WTC11 (cell line): Measurements from ENCODE around the gene RSPO4. TPM values are rescaled to one million over a fixed set of nuclear protein-coding genes. Genes with fewer than 3 reads are reported as not detected.
"Not testable (repeated sequence)": the region's sequence is repeated elsewhere in the genome, so short reads cannot be mapped to it uniquely, and the experiment has no call there.

Experiments
- ATAC-seq: fragments of 200-7000 bp; cut with Tn5 transposase; 2 replicates; pipeline ENCODE4 v1.10.0; 2021; ENCODE audit warnings: mild to moderate bottlenecking, moderate library complexity
- CTCF ChIA-PET: fragments of 300-600 bp; sonication (Branson Sonifier 250); formaldehyde crosslinking; loops from one replicate; lab custom pipeline; 2021; ENCODE audit warnings: antibody characterized with exemption; lab: Charles Lee
- POLR2A ChIA-PET: fragments of 350-600 bp; sonication (Branson Sonifier 250); formaldehyde crosslinking; loops from one replicate; lab custom pipeline; 2021; ENCODE audit warnings: antibody characterized with exemption; lab: Charles Lee
- DNase-seq: peaks from one replicate; pipeline ENCODE4 v3.0.0; 2021; ENCODE audit warnings: low spot score
- H3K27ac Mint-ChIP-seq: 2 replicates; pipeline ENCODE4 v1.8.0; 2021; ENCODE audit warnings: mixed read lengths
- H3K27me3 Mint-ChIP-seq: 2 replicates; pipeline ENCODE4 v1.8.0; 2021; ENCODE audit warnings: low read depth, mild to moderate bottlenecking, moderate library complexity, mixed read lengths
- H3K36me3 Mint-ChIP-seq: 2 replicates; pipeline ENCODE4 v1.8.0; 2021; ENCODE audit warnings: mixed read lengths
- H3K4me1 Mint-ChIP-seq: 2 replicates; pipeline ENCODE4 v1.8.0; 2022; ENCODE audit warnings: mixed read lengths
- H3K4me3 Mint-ChIP-seq: 2 replicates; pipeline ENCODE4 v1.8.0; 2021; ENCODE audit warnings: mild to moderate bottlenecking, moderate library complexity, mixed read lengths
- H3K9me3 Mint-ChIP-seq: 2 replicates; pipeline ENCODE4 v1.8.0; 2021; ENCODE audit warnings: mixed read lengths
- CBFB ChIP-seq: sonication (generic); formaldehyde crosslinking; IDR thresholded peaks from 2 replicates; pipeline ENCODE4 v1.8.1; 2022; ENCODE audit warnings: mild to moderate bottlenecking, low read depth, missing genetic modification reagents
- FOXJ3 ChIP-seq: sonication (generic); formaldehyde crosslinking; IDR thresholded peaks from 2 replicates; pipeline ENCODE4 v1.9.0; 2021; ENCODE audit warnings: missing genetic modification reagents, mild to moderate bottlenecking, borderline replicate concordance
- FOXP1 ChIP-seq: sonication (generic); formaldehyde crosslinking; IDR thresholded peaks from 2 replicates; pipeline ENCODE4 v1.8.0; 2022; ENCODE audit warnings: missing genetic modification reagents, mild to moderate bottlenecking, moderate library complexity, borderline replicate concordance
- HMGA2 ChIP-seq: fragments of 250-450 bp; sonication (Bioruptor Pico); IDR thresholded peaks from 2 replicates; pipeline ENCODE4 v1.4.0; 2021; ENCODE audit warnings: mild to moderate bottlenecking, moderate library complexity
- JAZF1 ChIP-seq: fragments of 250-450 bp; sonication (Bioruptor Pico); IDR thresholded peaks from 2 replicates; pipeline ENCODE4 v1.9.0; 2021; ENCODE audit warnings: moderate library complexity, mild to moderate bottlenecking, inconsistent platforms
- MXD4 ChIP-seq: fragments of 250-450 bp; sonication (Bioruptor Pico); IDR thresholded peaks from 2 replicates; pipeline ENCODE4 v1.8.0; 2021; ENCODE audit warnings: mild to moderate bottlenecking, moderate library complexity, borderline replicate concordance
- NFYB ChIP-seq: sonication (generic); formaldehyde crosslinking; conservative IDR thresholded peaks from 2 replicates; pipeline ENCODE4 v1.8.0; 2022; ENCODE audit warnings: low read depth, missing genetic modification reagents
- ZNF232 ChIP-seq: sonication (generic); formaldehyde crosslinking; IDR thresholded peaks from 2 replicates; pipeline ENCODE4 v1.8.0; 2022; ENCODE audit warnings: mild to moderate bottlenecking, missing genetic modification reagents
- ZNF423 ChIP-seq: fragments of 250-450 bp; sonication (Bioruptor Pico); IDR thresholded peaks from 2 replicates; pipeline ENCODE4 v2.1.2; 2022; ENCODE audit warnings: mild to moderate bottlenecking, moderate library complexity
- total RNA-seq: library from RNA; stranded (reverse); gene quantifications from 3 replicates; pipeline ENCODE4 v1.2.3, GENCODE V29; 2021
- TF ChIP-seq, protein P1 (sequence below): fragments of 250-450 bp; sonication (Bioruptor Pico); IDR thresholded peaks from 2 replicates; pipeline ENCODE4 v2.1.2; 2022; ENCODE audit warnings: mild to moderate bottlenecking, moderate library complexity
- TF ChIP-seq, protein P2 (sequence below): sonication (generic); formaldehyde crosslinking; IDR thresholded peaks from 2 replicates; pipeline ENCODE4 v1.8.1; 2023; ENCODE audit warnings: mild to moderate bottlenecking, moderate library complexity, missing genetic modification reagents
- TF ChIP-seq, protein P3 (sequence below): sonication (generic); formaldehyde crosslinking; IDR thresholded peaks from 2 replicates; pipeline ENCODE4 v1.8.1; 2022; ENCODE audit warnings: mild to moderate bottlenecking, moderate library complexity, missing genetic modification reagents
- TF ChIP-seq, protein P4 (sequence below): sonication (generic); formaldehyde crosslinking; IDR thresholded peaks from 2 replicates; pipeline ENCODE4 v1.8.1; 2022; ENCODE audit warnings: missing genetic modification reagents, borderline replicate concordance

RSPO4 gene
- total RNA-seq, 1 experiment from 2014 or later, result 4.5 TPM

DNA sequence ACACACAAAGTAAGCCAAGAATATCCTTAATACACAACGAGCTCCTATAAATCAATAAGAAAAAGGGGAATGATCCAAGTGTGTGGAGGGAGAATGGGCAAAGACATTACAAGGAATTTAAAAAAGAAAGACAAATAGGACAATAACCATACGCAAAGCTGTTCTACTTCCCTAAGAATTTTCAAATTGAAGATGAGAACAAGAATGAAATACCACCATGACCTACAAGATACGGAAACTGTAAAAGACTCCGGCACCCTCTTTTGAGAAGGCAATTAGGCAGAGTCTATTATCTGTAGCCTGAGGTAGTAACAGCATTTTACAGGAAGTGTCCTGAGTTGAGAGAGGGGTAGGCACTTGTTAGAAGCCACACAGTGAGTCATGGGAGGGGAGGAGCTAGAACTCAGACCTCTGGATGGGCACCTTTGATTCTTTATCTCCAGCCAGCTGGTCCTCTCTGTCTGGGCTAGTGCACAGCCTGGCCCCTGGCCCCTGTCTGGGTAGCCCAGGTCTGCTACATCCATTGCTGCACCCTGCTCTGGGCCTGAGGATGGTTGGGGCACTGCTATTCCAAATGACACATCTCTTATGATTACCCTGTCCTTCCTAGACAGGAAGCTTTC, 15.3 kb downstream of the RSPO4 start (continued):
- TF ChIP-seq, protein P1, sequence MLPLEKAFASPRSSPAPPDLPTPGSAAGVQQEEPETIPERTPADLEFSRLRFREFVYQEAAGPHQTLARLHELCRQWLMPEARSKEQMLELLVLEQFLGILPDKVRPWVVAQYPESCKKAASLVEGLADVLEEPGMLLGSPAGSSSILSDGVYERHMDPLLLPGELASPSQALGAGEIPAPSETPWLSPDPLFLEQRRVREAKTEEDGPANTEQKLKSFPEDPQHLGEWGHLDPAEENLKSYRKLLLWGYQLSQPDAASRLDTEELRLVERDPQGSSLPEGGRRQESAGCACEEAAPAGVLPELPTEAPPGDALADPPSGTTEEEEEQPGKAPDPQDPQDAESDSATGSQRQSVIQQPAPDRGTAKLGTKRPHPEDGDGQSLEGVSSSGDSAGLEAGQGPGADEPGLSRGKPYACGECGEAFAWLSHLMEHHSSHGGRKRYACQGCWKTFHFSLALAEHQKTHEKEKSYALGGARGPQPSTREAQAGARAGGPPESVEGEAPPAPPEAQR (CRISPR knock-in tag), result no peak
- TF ChIP-seq JAZF1 (CRISPR knock-in tag), result no peak
- no peak for TF ChIP-seq MXD4 (CRISPR knock-in tag)
- TF ChIP-seq FOXP1, result no peak
- no peak for TF ChIP-seq HMGA2 (CRISPR knock-in tag)
- TF ChIP-seq ZNF423 (CRISPR knock-in tag), result no peak
- TF ChIP-seq, protein P2, sequence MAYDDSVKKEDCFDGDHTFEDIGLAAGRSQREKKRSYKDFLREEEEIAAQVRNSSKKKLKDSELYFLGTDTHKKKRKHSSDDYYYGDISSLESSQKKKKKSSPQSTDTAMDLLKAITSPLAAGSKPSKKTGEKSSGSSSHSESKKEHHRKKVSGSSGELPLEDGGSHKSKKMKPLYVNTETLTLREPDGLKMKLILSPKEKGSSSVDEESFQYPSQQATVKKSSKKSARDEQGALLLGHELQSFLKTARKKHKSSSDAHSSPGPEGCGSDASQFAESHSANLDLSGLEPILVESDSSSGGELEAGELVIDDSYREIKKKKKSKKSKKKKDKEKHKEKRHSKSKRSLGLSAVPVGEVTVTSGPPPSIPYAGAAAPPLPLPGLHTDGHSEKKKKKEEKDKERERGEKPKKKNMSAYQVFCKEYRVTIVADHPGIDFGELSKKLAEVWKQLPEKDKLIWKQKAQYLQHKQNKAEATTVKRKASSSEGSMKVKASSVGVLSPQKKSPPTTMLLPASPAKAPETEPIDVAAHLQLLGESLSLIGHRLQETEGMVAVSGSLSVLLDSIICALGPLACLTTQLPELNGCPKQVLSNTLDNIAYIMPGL (CRISPR knock-in tag), result no peak
- TF ChIP-seq, protein P3, sequence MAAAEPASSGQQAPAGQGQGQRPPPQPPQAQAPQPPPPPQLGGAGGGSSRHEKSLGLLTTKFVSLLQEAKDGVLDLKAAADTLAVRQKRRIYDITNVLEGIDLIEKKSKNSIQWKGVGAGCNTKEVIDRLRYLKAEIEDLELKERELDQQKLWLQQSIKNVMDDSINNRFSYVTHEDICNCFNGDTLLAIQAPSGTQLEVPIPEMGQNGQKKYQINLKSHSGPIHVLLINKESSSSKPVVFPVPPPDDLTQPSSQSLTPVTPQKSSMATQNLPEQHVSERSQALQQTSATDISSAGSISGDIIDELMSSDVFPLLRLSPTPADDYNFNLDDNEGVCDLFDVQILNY (CRISPR knock-in tag), result no peak

DNA sequence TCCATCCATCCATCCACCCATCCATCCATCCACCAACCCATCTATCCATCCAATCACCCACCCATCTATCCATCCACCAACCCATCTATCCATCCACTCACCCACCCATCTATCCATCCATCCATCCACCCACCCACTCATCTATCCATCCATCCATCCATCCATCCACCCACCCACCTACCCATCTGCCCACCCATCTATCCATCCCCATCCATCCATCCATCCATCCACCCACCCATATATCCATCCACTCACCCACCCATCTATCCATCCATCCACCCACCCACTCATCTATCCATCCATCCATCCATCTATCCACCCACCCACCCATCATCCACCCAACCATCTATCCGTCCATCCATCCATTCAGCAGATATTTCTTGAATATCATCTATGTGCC, 17.1 kb downstream of the RSPO4 start:
- DNase-seq, H3K36me3 Mint-ChIP-seq, ATAC-seq, H3K27ac Mint-ChIP-seq, POLR2A ChIA-PET, H3K27me3 Mint-ChIP-seq, CTCF ChIA-PET, H3K4me3 Mint-ChIP-seq, H3K9me3 Mint-ChIP-seq: not testable (repeated sequence)
- peaks cover 11% of the 10 kb centered on the region for H3K4me1 Mint-ChIP-seq

DNA sequence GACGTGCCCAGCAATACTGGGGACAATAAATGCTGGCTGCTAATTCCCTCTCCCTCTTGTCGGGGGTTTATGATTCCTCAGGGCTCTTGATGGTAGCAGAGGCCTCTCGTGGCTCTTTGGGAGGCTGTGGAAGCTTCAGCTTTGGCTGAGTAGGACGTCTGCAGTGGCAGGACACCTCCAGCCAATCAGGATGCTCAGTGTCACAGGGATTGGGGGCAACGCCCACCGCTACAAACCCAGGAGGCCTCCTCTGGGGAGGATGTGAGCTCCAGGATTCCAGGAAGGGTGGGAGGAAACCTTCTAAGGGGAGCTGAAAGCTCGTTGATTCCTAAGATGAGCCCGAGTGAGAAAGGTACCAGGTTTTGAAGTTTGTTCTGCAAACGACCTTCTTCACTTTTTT, 19.4 kb downstream of the RSPO4 start:
- DNase-seq (no peak), ATAC-seq (peak; percentile 93)
- ChIA-PET POLR2A (no interaction called here), CTCF (interaction anchor here (0.8 to 1.9 kb wide), 6 partner anchors 8 to 229 kb away, joined by 3 to 9 read pairs (median 3); partner anchors contain the start of gene SLC52A3)
- Mint-ChIP-seq H3K27me3 (no peaks in the 10 kb centered on the region), H3K4me1 (peaks cover 11% of the 10 kb centered on the region), H3K36me3 (no peaks in the 10 kb centered on the region), H3K9me3 (no peaks in the 10 kb centered on the region)
- TF ChIP-seq ZNF423 (CRISPR knock-in tag) (no peak), NFYB (CRISPR knock-in tag) (peak; percentile 29; the same call in 1 of the 2 replicates), ZNF232 (CRISPR knock-in tag) (no peak)
- TF ChIP-seq, all 79 proteins: peak for 1
- H3K27ac Mint-ChIP-seq, result no peak overlapping the region
- no peak overlapping the region for H3K4me3 Mint-ChIP-seq

DNA sequence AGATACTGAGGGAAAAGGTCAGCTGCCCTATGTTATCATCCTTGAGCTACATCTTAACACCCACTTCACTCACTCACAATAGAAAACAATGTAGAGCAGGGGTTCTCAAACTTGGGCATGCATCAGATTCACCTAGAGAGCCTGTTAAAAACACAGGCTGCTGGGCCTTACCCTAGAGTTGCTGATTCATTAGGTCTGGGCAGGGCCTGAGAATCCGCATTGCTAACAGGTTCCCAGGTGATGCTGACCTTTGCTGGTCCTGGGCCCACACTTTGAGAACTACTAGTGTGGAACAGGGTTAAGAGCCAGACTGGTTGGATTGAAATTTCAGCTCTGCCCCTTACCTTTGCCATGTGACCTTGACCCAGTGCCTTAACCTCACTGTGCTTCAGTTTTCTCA, 25.1 kb downstream of the RSPO4 start:
- no peaks in the 10 kb centered on the region for H3K4me1 Mint-ChIP-seq
- POLR2A ChIA-PET, result no interaction called here
- DNase-seq (no peak), ATAC-seq (no peak)
- H3K36me3 Mint-ChIP-seq, result no peaks in the 10 kb centered on the region
- CTCF ChIA-PET, result no interaction called here
- H3K9me3 Mint-ChIP-seq, result no peaks in the 10 kb centered on the region
- H3K27me3 Mint-ChIP-seq, result no peaks in the 10 kb centered on the region
- no peak overlapping the region for H3K27ac Mint-ChIP-seq
- TF ChIP-seq, protein P4, sequence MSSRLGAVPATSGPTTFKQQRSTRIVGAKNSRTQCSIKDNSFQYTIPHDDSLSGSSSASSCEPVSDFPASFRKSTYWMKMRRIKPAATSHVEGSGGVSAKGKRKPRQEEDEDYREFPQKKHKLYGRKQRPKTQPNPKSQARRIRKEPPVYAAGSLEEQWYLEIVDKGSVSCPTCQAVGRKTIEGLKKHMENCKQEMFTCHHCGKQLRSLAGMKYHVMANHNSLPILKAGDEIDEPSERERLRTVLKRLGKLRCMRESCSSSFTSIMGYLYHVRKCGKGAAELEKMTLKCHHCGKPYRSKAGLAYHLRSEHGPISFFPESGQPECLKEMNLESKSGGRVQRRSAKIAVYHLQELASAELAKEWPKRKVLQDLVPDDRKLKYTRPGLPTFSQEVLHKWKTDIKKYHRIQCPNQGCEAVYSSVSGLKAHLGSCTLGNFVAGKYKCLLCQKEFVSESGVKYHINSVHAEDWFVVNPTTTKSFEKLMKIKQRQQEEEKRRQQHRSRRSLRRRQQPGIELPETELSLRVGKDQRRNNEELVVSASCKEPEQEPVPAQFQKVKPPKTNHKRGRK (CRISPR knock-in tag), result no peak
- TF ChIP-seq CBFB (CRISPR knock-in tag), result no peak
- TF ChIP-seq FOXJ3 (CRISPR knock-in tag), result no peak
- H3K4me3 Mint-ChIP-seq, result no peak overlapping the region
